NCI-H1092 treated with DMSO at 0.1 percent for 48 hours (cell line): Measurements from ENCODE around the gene MAPK14.
"Not testable (repeated sequence)": the region's sequence is repeated elsewhere in the genome, so short reads cannot be mapped to it uniquely, and the experiment has no call there.

Experiments
- DNase-seq: peaks from one replicate; lab custom pipeline; 2025; lab: John Stamatoyannopoulos, UW

MAPK14 gene

DNA sequence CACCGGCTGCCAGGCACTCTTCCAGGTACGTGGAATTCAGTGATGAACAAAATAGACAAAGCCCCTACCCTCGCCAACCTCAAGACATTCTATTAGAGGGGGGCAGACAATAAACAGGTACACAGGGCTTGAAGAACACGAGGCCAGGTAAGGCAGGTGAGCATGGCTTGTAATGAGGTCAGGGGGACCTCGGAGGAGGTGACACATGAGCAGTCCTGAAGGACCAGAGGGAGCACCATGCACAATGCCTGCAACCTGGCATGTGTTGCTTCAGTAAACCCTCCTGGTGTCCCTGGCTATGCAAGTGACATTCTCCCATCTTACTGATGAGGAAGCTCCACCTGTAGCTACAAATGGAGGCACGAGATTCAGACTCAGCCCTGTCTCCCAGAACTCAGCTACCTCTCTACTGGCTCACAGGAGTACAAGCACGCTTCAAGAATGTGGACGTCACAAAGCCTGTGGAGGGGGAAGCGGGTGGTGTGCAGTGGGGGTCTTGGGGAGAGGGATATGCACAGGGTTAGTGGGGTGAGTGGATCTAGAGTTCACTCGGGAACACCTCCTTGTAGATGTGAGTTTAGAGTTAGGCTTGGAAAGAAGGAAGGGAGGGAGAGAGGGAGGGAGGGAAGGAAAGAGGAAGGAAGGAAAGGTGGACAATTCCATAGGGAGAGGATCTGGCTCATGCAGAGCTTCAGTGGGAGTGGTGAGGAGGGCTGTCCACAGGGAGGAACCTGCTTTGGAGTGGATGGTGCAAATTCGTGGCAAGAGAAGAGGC lies 95.1 kb downstream of the MAPK14 start:
- DNase-seq, result no peak

DNA sequence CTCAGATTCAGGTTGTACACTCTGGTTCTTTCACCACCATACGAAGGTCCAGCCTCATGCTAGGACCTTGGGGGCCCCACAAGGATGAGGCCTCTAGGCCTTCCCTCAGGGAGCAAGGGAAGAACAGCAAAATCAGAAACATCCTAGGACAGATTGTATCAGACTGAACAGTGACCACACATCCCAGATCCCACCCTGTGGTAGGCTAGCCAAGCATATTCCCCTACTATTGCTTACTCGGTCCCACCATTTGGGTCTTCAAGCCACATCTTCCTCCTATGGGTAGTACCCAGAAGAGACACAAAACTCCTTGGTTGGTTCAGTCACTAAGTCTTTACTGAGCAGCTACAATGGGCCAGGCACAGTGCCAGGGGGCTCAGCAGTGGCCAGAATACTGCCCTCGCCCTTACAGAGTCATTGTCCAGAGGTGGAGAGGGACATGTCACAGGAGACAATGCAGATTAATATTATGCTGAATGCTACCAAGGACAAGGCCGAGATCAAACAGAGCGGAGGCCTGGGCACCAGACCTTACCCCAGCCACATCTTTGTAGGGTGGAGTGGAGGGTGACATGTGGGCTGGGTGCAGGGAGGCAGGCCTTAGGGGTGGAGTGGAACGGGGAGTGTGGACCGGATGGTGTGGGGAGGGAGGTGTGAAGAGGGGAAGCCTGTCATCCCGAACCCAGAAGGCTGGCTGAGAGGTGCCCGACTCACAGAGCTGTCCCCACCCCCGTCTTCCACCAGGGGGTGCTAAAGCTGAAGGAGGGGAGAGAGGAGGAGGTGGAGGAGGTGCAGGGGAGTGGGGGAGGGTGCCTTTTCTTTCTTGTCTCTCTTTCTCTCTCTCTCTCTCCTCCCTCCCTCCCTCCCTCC lies 95.9 kb downstream of the MAPK14 start:
- peak; percentile 55 for DNase-seq

DNA sequence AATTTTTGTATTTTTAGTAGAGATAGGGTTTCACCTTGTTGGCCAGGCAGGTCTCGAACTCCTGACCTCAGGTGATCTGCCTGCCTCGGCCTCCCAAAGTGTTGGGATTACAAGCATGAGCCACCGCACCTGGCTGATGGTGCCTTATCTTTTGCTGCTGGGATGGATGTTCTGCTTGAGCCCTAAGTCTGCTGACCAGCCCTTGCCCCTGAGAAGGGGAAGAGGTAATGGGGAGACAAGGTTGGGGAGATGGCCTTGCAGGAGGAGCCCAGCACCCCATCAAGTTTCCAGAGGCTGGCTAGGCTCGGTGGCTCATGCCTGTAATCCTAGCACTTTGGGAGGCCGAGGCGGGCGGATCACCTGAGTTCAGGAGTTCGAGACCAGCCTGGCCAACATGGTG lies 96.7 kb downstream of the MAPK14 start:
- not testable (repeated sequence) for DNase-seq

DNA sequence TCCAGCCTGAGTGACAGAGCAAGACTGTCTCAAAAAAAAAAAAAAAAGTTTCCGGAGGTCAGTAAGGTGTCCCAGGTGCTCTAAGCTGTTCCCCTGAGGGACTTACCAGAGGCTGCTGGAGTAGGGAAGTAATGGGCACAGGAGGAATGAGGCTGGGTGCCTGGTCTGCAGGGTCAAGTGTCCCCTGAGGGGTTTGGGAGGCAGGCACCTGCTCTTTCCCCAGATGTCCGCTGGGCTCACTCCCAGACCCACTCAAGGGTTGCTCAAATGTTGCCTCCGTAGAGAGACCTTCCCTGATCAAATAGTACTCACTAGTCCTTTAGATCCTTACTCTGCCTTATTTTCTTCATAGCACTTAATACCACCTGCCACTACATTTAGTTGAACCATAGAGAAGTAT lies 97.3 kb downstream of the MAPK14 start:
- no peak for DNase-seq

DNA sequence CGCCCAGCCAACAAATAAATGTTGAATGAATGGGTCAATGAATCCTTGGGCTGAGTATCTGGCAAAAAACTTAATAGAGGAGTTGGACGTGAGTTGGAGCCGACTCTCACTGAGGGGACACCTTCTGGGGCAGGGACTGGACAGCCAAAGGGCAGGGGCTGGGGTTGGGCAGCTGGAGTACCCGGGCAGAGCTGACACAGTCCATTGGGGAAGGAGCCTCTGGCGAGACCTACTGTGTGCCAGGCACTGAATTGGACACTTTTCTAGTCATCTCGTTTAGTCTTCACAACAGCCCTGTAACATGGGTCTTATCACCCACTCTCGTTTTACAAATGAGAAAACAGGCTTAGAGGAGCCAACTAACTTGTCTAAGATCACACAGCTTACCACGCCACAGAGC lies 98.0 kb downstream of the MAPK14 start:
- no peak for DNase-seq

DNA sequence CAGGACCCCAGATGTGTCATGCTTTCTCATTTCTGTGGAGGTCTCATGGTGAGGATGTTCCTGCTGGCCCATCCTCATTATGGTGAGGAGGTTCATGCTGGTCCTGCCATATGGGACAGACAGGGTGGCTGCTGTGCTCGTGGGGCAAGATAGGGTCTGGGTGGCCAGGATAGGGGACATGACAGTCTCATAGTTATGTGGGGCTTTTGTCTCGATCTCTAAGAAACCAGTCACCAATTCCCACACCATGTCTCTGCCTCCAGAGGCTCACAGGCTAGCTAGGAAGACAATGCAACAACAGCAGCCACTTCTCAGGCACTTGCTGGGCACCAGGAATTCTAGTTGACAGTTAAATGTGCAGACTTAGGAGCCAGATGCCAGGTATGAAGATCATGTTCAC lies 98.5 kb downstream of the MAPK14 start:
- no peak for DNase-seq

DNA sequence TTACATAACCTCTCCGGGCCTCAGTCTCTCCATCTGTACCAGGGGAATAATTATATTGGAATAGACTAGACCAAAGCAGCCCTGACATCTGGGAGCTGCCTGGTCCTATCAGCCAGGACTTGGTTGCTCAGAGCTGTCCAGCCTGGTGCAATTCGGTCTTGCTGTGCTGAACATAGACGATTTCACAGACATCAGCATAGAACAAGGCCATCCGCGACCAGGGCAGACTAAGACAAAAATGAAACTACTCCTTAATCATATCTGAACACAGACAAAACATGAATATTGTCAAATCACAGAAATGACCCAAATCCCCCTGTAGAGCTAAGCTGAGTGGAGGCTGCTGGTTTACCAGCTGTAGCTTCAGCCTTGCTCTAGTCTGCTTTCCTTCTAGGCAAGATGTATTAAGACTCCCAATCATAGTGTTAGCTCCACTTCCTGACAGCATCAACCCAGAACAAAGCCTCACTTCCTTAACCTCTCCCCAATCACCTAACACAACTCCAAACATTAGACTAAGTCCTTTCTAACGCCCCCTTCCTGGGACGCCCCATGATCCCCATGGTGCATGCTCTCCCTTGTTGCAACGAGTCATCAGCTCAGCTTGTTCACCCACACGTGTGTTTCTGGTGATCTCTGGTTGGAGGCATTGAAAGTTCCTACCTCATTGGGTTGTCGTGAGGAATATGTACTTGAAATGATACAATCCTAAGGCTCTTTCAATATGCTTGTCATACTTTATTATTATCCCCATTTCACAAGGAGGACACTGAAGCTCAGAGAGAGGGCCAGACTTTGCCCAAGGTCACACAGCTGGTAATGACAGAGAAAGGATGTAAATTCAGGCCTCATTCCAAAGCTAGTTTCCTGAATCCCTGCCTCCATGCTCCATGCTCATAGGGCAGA lies 99.2 kb downstream of the MAPK14 start:
- no peak for DNase-seq

DNA sequence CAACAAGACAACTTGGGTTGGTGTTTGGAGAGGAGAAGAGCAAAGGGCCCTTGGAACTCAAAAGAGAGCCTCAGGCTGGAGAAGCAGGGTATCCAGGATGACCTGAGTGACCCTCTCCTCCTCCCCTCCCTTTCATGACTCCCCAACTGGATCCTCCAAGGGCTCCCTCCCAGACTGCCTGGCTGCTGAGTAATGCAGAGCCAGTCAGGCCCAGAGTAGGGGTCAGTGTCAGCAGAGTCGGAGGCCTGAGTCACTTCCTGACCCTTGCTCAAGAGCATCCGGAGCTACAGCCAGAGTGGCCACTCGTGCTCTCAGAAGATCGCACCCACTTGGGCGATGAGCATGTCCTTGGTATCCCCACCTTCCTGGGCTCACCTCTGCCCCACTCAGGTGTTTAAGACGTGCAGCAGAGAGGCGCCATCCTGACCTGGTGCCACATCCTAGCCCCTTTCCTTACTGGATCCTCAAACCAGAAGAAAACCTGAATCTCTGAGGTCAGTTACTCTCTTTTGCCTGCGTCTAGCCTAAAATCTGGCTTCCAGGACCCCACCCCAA lies 99.9 kb downstream of the MAPK14 start:
- DNase-seq, result no peak

DNA sequence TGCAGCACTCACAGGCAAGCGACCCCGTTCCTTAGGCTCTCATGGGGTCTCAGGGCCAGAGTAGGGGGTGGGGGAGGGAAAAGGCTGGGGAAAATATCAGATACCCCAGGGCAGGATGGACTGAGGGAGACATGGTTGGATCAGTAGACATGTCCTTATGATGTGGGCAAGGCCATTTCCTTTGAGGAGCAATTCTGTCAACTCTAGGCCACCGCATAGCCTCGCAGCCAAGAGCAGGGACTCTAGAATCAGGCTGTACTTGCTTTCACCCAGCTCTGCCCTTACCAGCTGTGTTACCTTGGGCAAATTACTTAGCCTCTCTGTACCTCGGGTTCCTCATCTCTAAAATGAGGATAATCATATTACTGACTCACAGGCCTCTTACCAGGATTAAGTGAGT lies 100.5 kb downstream of the MAPK14 start:
- no peak for DNase-seq

DNA sequence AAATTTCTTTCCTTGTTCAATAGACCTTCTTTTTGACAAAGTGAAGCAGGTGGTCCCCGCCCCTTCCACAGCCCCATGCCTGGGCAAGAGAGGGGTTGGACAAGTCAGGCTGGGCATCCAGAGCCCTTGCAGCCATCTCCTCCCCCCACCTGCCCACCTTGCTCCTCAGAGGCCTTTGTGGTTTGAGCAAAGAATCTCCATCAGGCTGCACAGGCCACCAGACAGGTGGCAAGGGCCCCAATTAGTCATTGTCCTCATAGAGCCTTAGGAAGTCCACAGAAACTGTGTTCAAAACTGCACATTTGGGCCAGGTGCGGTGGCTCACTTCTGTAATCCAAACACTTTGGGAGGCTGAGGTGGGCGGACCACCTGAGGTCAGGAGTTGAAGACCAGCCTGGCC lies 101.2 kb downstream of the MAPK14 start:
- DNase-seq, result no peak

DNA sequence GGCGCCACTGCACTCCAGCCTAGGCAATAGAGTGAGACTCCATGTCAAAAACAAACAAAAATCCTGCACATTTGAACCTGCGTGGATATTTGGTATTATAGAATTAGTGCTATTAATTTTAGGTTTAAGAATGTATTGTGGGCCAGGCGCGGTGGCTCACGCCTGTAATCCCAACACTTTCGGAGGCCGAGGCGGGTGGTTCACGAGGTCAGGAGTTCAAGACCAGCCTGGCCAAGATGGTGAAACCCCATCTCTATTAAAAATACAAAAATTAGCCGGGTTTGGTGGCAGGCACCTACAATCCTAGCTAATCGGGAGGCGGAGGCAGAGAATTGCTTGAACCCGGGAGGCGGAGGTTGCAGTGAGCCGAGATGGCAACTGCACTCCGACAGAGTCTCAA lies 101.7 kb downstream of the MAPK14 start:
- not testable (repeated sequence) for DNase-seq

DNA sequence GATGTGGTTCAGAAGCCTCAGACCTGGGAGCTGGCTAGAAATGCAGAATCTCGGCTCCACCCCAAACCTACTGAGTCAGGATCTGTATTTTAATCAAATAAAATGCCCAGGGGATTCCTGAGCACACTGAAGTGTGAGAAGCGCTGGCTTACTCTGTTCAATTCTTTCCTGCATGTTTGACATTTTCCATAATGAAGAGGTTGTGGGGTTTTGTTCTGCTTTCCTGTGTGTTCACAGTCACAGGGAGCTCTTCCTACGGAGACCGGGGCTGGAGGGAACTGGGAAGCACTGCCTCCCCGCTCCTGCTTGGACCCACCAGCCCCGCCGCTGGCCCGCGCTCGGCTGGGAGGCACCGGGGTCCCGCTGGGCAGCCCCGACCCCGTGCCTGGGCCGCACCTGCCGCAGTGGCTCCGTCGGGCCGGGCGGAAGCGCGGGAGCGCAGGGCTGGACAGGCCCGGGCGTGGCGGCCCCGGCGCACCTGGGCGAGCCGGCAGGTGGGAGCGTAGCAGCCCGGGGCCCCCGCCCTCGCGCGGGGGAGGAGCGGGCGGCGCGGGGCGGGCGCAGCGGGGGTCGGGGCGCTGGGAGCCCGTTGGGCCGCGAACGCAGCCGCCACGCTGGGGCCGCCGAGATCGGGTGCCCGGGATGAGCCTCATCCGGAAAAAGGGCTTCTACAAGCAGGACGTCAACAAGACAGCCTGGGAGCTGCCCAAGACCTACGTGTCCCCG lies 102.5 kb downstream of the MAPK14 start, which contains the start of gene MAPK13:
MAPK13 (plus strand) TSS at position 573 of the 726 bp plus-strand sequence; CDS start at position 643, 70 bp downstream.
- DNase-seq, result peak; percentile 5

DNA sequence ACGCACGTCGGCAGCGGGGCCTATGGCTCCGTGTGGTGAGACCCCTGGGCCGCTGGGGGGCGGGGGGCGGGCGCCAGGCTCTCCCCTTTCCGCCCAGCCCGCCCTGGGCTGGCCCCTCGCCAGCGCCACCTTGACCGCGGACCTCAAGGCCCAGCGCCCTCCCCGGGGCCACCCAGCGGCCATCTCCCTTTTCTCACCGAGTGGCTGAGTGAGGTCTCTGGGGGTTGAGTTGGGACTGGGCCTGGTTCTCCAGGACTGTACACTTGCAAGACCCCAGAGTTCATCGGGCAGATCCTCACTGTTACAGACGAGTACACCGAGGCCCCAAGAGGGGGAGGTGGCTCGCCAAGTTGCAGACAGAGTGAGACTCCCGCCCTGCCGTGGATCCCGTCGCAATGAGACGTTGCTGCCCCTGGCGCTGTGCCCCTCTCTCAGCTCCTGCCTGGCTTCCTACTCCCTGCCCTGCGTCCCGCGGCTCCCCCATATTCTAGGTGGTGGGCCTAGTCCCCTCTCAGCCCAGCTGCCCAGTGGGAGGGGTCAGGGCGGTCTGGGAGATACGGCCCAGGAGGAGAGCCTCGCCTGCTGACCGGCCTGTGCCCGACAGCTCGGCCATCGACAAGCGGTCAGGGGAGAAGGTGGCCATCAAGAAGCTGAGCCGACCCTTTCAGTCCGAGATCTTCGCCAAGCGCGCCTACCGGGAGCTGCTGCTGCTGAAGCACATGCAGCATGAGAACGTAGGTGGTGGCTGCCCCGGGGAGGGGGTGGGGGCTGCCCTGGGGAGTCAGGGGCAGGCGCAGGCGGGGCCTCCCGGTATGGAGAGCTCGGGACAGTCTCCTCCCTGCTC lies 103.3 kb downstream of the MAPK14 start:
- DNase-seq, result peak; percentile 32

DNA sequence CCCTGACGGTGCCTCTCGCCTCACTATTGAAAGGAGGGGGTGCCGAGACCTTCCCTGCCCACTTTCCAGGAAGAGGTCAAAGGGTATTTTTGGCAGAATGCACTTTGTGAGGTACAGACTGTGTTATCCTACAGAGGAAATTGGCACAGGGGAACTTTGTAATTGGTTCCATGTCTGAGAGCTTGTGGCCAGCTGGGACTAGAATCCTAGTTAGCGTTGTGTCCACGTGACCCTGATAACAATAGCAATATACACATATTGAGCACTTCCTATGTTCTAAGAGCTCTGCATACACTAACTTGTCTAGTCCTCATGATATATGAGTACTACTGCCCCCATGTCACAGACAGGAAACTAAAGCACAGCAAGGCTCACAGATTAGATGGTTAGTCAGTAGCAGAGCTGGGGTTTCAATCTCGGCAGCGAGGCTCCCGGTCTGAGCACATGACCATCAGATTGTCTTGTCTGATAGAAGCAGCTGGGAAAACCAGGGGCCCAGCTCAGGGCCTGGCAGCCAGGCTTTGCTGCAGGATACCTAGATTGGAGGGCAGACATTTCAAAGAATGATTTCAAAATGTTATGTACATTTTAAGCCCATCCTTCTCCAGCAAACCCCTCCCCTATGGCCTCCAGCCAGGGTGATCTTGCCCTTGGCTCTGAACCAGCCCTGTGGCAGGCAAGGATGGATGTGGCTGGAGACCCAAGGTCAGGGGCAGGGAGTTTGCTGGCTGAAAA lies 104.1 kb downstream of the MAPK14 start:
- DNase-seq, result peak; percentile 35

DNA sequence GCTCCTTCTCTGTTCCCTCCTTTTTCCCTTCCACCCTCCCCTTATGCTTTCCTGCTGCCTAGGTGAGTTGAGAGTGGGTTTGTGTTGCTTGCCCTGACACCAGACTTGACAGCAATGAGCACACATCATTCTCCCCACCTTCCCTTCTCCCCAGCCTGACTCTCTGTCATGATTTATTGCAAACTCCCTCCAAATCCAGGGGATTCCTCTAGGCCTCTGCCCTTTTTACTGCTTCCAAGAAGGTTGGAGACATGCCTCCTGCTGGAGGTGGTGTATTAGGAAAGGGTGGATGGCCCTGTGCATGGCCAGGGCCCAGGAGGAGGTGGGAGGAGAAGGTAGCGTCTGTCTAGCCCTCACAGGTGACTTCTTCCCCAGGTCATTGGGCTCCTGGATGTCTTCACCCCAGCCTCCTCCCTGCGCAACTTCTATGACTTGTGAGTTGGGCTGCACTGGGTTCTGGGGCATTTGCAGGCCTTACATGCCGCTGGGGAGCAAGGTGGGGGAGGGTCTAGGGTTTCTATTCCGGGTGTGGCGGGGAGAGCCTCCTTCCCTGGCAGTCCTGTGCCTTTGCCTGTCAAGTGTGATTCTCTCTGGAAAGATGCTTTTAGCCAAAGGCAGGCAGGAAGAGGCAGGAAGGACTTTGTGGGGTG lies 104.8 kb downstream of the MAPK14 start:
- no peak for DNase-seq

DNA sequence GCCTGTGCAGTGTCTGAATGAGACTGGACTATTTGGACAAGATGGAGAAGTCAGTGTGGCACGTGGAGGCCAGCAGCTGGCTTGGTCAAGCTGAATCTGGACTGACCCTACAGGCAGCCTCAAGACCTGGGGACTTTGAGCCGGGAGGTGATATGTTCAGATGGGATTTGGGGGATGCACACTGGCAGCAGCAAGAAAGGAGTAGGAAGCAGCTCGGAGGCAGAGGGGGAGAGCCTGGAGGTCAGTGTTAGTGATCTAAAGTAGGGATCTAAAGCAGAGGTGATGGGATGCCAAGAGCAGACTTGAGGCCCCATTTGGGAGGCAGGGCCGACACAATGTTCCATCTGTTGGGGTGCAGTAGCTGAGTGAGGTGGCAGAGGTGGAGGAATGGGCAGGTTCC lies 105.5 kb downstream of the MAPK14 start:
- DNase-seq, result no peak

DNA sequence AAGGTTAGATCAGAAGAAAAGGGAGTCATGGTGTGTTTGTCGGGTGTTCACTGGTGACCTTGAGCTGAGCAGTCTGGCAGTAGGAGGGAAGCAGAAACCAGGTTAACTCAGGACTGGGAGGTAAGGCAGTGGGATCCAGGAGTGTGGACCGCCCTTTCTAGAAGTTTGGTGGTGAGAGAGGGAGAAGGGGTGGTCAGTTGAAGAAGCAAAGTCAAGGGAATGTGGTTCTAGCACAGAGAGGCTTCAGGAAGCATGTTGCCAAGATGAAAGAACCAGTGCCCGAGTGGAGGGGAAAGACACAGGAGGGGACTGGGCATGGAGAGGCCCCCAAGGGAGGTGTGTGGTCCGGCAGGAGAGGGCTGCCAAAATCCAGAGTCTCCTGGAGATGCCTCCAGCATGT lies 106.3 kb downstream of the MAPK14 start:
- no peak for DNase-seq

DNA sequence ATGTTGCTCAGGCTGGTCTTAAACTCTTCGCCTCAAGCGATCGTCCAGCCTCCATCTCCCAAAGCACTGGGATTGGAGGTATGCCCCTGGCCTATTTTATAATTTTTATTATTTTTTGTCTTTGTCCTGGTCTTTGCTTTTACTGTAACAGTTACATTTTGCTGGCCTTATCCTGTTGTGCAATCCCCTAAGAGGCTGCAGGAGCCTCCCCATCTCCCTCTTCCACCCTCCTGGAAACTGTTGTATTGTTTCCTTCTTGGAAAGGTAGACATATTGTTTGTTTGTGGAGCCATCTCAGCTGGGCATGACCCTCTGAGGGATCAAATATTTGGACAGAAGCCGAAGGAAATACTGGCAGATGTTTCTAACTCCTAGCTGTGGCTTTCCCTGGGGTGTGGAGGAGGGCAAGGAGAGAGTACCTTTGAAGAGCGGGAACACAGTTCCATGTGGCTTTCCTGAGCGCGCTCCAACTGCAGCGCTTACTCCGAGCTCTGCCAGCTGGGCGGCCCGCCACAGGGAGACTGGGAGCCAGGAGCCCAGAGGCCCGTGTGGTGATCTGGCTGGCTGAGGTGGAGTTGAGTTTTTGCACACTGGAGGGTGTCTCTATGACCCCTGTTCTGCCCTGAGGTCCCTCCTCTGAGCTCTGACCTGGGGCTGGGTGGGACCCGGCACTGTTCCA lies 107.6 kb downstream of the MAPK14 start:
- no peak for DNase-seq
